ENCODE data around the gene SLC35G1.

Gene SLC35G1, protein sequence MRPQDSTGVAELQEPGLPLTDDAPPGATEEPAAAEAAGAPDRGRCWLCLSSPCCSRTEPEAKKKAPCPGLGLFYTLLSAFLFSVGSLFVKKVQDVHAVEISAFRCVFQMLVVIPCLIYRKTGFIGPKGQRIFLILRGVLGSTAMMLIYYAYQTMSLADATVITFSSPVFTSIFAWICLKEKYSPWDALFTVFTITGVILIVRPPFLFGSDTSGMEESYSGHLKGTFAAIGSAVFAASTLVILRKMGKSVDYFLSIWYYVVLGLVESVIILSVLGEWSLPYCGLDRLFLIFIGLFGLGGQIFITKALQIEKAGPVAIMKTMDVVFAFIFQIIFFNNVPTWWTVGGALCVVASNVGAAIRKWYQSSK

GRCh38 chr10:93893646-93894515, at the start of gene SLC35G1:
Gene SLC35G1, plus strand, starts transcription at chr10:93893978. Its CDS starts 56 bp downstream, at chr10:93894034.
- peak in 1 of 2 experiments; percentile 35 for DNase-seq (ENCODE audit: low read depth in 2 of 2)

- no peak for DNase-seq (ENCODE audit: low read depth in 2 of 2)
Observed at GRCh38 chr10:93844979-93845626, 48.7 kb upstream of the SLC35G1 start.

DNA sequence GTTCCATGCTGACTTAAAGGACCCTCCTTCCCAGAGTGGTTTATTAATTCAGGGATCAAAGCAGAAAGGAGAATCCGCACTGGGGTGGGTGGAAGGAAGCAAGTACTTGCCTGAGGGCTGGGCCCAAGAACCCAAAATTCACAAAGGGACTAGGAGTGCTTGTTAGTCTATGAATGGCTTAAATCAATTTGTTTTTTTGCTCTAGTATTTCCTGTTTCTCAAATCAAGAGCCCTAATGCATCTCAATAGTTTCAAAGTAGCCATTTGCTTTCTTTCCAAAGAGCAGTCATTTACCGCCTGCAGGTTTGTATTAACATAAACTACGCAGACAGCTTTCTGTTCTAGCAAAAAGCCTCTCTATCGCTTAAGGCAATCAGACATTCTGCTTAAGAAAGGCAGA, 44.2 kb upstream of the SLC35G1 start:
- DNase-seq (ENCODE audit: low read depth in 2 of 2): no peak

- DNase-seq (ENCODE audit: low read depth in 2 of 2): no peak
Observed at GRCh38 chr10:93850031-93851015, 43.5 kb upstream of the SLC35G1 start.

DNA sequence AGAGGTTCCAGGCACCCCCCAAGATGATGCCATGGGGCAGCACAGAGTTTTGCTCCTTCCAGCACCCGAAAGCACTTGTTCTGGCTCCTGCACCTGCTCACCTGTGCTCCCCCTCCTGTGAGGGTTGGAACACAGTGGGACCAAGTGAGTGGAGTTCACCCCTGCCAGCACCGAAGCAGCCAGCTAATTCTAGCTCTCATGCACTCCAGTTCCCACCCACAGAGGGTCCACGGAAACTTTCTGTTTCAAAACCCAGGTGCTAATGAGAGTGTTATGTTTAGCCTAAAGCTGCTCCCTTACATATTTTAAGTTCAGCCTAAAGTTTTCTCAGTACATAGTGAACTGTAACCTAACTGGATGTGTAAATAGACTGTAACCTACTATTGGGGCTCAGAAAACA, 42.6 kb upstream of the SLC35G1 start:
- DNase-seq (ENCODE audit: low read depth in 2 of 2): no peak

- no peak for DNase-seq (ENCODE audit: low read depth in 2 of 2)
Observed at GRCh38 chr10:93852476-93853095, 41.2 kb upstream of the SLC35G1 start.

GRCh38 chr10:93854975-93855374, 38.8 kb upstream of the SLC35G1 start:
- DNase-seq (ENCODE audit: low read depth in 2 of 2): no peak

- no peak for DNase-seq (ENCODE audit: low read depth in 2 of 2)
Observed at GRCh38 chr10:93856349-93857145, 37.2 kb upstream of the SLC35G1 start.

DNA sequence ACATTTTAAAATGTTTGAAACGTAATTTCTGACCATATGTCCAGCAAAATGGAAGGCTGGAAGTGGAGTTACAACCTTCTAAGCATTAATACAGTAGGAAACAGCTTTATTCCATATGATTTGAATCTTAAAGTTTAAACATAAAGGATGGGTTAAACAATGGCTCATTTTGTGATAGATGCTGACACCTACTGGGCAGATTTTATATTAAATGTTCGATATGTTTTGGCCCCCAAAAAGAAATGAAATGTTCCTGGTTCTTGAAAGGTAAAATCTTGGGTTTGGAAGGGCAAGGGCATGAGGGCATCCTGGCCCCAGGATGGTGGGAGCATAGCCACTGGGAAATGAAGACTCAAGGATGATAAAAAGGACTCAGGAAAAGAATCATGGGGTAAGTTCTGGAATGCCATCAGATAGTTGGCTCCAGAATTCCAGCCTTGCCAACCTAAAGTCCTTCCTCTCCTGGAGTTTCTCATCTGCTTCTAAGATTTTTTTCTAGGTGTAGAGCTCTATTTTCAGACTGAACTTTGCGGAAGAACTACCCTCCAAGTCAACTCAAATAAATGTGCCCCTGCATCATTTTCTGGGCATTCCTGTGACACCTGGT, 34.6 kb upstream of the SLC35G1 start:
- DNase-seq (ENCODE audit: low read depth in 2 of 2): no peak

DNA sequence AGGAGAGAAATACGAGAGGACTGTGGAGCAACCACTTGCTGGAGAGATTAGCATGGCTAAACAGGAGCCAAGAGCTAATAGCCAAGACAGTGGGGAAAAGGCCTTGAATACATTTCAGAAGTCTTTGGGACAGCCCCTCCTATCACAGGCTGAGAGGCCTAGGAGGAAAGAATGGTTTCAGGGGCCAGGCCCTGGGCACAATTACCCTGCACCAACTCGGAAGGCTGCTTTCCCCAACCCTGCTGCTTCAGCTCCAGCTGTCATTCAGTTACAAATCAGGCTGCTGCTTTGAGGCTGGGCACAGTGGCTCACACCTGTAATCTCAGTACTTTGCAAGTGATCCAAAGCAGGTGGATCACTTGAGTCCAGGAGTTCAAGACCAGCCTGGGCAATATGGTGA, 32.0 kb upstream of the SLC35G1 start:
- no peak for DNase-seq (ENCODE audit: low read depth in 2 of 2)

DNA sequence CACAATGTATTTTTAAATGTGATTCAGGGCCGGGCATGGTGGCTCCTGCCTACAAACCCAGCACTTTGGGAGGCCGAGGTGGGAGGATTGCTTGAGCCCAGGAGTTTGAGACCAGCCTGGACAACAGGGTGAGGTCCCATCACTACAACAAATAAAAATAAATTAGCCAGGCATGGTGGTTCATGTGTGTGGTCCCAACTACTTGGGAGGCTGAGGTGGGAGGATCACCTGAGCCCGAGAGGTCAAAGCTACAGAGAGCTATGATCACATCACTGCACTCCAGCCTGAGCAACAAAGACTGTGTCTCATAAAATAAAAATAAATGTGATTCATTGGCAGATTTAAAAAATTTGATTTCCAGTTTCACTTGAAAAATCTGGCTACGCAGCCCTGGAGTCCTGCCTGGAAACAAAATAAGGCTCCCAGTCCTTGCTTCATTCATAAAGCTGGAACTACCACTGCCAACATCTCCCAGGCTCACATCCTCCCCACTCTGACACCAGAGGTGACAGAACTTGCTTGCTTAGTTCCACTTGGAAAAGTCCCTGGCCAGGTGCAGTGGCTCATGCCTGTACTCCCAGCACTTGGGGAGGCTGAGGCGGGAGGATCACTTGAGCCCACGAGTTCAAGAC, 27.9 kb upstream of the SLC35G1 start:
- DNase-seq (ENCODE audit: low read depth in 2 of 2): no peak

DNA sequence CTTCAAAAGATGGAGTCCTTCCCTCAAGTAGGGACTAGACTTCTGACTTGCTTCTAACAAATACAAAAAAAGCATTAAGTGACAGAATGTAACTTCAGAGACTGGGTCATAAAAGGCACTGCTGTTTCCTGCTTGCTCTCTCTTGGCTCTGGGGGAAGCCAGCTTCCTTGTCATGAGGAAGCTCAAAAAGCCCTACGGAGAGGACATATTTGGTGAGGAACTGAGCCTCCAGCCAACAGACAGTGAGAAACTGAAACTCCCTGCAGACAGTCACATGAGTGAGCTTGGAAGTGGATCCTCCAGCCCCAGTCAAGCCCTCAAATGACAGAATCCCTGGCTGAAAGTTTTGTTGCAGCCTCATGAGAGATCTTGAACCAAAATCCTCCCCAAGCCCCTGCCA, 26.3 kb upstream of the SLC35G1 start:
- no peak for DNase-seq (ENCODE audit: low read depth in 2 of 2)

DNA sequence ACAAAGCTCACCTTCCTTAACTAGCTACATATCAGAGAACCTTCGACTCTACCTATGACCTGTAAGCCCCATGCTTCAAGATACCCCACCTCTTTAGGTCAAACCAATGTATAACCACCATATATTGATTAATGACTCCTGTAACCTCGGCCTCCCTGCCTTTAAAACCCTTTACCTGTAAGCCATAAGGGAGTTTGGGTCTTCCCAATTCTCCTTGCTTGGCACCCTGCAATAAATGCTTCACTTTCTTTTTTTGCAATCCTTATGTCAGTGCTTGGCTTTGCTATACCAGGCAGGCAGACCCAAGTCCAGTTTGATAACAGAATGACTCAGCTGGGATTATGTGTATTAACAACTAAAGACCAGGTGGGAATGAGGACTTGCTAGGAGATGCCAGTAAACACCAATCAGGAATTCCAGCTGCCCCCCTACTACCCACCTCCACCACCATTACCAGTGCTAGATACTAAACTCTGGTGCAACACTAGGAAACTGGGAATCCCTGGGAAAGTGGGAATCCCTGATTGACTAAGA, 22.0 kb upstream of the SLC35G1 start:
- no peak for DNase-seq (ENCODE audit: low read depth in 2 of 2)

- DNase-seq (ENCODE audit: low read depth in 2 of 2): no peak
Observed at GRCh38 chr10:93872375-93873158, 21.2 kb upstream of the SLC35G1 start.

DNA sequence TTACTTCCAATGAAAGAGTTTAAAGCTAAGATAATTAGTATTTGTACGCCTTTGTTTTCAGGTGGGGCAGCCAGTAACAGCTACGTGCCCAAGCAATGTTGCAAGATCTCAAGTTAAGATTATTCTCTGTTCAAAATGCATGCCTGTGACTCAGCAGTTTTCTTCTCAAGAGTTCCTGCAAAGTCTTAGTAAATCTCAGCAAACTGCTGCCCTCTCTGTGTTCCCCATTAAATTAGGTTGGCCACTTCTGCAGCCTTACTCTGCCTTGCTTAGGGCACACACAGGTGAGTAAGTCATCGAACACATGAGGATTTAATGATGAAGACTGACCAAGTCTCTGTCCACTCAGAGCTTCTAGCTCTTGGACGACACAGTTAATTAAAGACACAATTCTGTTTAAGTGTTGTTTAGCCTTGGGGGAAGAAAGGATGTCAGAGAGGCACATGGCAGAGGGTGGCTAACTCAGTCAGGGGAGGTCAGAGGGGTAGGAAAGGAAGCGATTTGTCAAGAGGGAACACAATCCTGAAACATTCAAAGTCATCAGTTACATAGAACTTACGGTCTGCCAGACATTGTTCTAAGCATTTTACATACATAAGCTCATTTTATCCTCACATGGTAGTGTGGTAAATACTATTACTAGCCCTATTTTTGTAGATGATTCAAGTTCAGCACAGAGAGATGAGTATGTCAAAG, 20.2 kb upstream of the SLC35G1 start:
- DNase-seq (ENCODE audit: low read depth in 2 of 2): no peak

DNA sequence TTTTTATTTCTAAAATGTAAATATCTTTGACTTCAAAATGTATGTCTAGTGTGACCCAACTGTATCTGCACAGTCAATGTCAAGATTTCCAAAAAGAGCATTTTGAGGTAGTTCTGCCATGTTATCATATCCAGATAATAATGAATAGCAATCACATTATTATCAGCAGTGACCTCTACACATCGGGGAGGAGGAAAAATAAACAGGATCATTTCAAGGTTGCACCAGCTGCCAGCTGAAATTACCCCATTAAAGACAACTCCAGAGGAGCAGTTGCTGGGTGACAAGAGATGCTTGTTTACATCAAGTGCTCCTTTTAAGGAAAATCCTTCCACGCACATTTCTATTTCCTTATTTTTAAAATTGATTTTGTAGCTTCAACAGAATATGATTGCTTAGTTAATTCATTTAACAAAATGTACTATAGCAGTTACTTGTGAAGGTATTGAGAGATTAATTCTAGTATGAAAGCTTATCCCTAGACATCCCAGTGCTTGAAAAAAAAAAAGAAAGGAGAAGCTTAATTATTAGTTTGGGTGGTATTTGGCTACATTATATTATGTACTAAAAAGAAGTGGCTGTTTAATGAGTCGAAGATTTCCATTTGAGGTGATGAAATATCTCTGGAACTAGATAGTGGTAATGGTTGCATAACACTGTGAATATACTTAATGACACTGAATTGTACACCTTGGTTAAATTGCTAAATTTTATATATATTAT, 19.3 kb upstream of the SLC35G1 start:
- DNase-seq (ENCODE audit: low read depth in 2 of 2): no peak

DNA sequence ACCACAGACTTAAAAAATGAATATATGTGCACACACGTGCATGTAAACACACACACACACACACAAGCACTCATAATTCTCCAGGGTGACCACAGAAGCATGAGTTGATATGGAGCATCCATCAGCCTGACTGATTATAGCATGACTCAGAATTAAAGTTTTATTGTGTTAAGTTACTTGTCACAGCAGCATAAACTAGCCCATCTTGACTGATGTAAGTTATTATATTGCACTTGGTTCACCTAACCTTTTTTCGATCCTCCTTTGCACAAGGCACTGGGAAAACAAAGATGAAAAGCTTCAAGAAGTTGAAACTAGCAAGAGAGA, 18.8 kb upstream of the SLC35G1 start:
- DNase-seq (ENCODE audit: low read depth in 2 of 2): no peak

Data from fibroblast of skin of left biceps (primary cell).